GM12892 (cell line): ENCODE data around the gene GALNT13.

Experiments
- POLR2A ChIP-seq: IDR thresholded peaks from 2 replicates; pipeline ENCODE4 v1.6.1; 2011; ENCODE audit warnings: low read depth, low read length, control low read depth
- POLR2AphosphoS5 ChIP-seq: IDR thresholded peaks from 2 replicates; pipeline ENCODE4 v1.6.1; 2011; ENCODE audit warnings: low read depth, low read length, control low read depth
- TAF1 ChIP-seq: IDR thresholded peaks from 2 replicates; pipeline ENCODE4 v1.6.1; 2011; ENCODE audit warnings: low read depth, mild to moderate bottlenecking, control low read depth, low read length, borderline replicate concordance

- TF ChIP-seq POLR2AphosphoS5: no peak
- TF ChIP-seq POLR2A: no peak
- TF ChIP-seq TAF1: no peak
Observed at GRCh38 chr2:153875801-153876466, 4.2 kb downstream of the GALNT13 start.
